CD4-positive, alpha-beta T cell treated with Interleukin-1 beta for 1 hour (primary cell): ENCODE data around the gene SLC6A3.

Experiments
- DNase-seq, 2 donors: peaks; one replicate each; pipeline ENCODE4 v3.0.0-alpha.2; 2020 to 2022

SLC6A3 gene

GRCh38 chr5:1344975-1345838 lies 100.0 kb downstream of the SLC6A3 start, which contains the start of gene CLPTM1L:
CLPTM1L (minus strand) TSS chr5:1345099; CDS start chr5:1344841, 258 bp downstream.
- DNase-seq, result peak; percentile 89 to 90

GRCh38 chr5:1343931-1344901 lies 101.0 kb downstream of the SLC6A3 start:
- no peak for DNase-seq

DNA sequence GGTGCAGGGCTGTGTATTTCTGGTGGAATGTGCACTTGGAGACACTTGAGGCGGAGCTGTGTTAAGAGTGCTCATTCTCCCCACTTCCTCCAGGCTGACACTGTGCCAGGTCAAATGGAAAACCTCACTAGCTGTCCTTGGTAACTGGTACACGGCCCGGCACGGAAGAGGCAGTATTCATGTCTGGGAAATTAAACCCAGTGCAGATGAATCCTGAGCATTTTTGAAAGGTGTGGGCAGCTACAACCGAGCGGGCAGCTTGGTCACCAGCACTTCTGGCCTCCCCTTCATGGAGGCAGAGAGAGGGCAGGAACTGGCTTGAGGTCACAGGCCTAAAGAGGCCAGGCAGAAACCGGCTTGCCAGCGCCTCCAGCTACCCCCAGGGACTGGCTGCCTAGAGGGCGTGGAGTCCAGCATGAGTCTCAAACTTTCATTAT lies 101.9 kb downstream of the SLC6A3 start:
- no peak for DNase-seq
